Mucosa of rectum (tissue), 2 donors: ENCODE data around the gene ANKRD23.

Source experiments
- H3K27ac ChIP-seq, 2 donors: one replicate each; pipeline ENCODE4 v1.7.0; 2013; ENCODE audit warnings: inconsistent platforms in 2 of 2, low read depth in 2 of 2, low read length in 2 of 2
- H3K27me3 ChIP-seq, 2 donors: one replicate each; pipeline ENCODE4 v1.7.0; 2013; ENCODE audit warnings: low read length in 2 of 2; ENCODE audit not compliant: control insufficient read depth in 2 of 2, insufficient read depth in 2 of 2
- H3K36me3 ChIP-seq, 2 donors: one replicate each; pipeline ENCODE4 v1.7.0; 2013; ENCODE audit warnings: low read length in 2 of 2; ENCODE audit not compliant: control insufficient read depth in 2 of 2, insufficient read depth in 2 of 2
- H3K4me1 ChIP-seq, 2 donors: one replicate each; pipeline ENCODE4 v1.7.0; 2013; ENCODE audit warnings: low read length in 2 of 2, mild to moderate bottlenecking in 1 of 2; ENCODE audit not compliant: control insufficient read depth in 2 of 2, insufficient read depth in 2 of 2
- H3K4me3 ChIP-seq, 2 donors: one replicate each; pipeline ENCODE4 v1.7.0; 2013; ENCODE audit warnings: low read length in 2 of 2
- H3K9ac ChIP-seq, 2 donors: one replicate each; pipeline ENCODE4 v1.7.0; 2013; ENCODE audit warnings: low read length in 2 of 2, low read depth in 1 of 2, mild to moderate bottlenecking in 1 of 2
- H3K9me3 ChIP-seq, 2 donors: one replicate each; pipeline ENCODE4 v1.7.0; 2013; ENCODE audit warnings: low read length in 2 of 2; ENCODE audit not compliant: control insufficient read depth in 2 of 2
- donor health status: healthy.
- donor health status: Normal muscosa, but diverticular disease.

ANKRD23 gene

GRCh38 chr2:96838345-96839292 lies 5.2 kb downstream of the ANKRD23 start:
- H3K4me3 ChIP-seq = no peak overlapping the region
- no peaks in the 10 kb centered on the region for H3K9me3 ChIP-seq
- no peak overlapping the region for H3K27ac ChIP-seq
- peaks cover 6 to 8% of the 10 kb centered on the region in 2 donors for H3K4me1 ChIP-seq
- no peaks in the 10 kb centered on the region for H3K27me3 ChIP-seq
- peaks cover 12 to 15% of the 10 kb centered on the region in 2 donors for H3K36me3 ChIP-seq
- no peak overlapping the region for H3K9ac ChIP-seq

DNA sequence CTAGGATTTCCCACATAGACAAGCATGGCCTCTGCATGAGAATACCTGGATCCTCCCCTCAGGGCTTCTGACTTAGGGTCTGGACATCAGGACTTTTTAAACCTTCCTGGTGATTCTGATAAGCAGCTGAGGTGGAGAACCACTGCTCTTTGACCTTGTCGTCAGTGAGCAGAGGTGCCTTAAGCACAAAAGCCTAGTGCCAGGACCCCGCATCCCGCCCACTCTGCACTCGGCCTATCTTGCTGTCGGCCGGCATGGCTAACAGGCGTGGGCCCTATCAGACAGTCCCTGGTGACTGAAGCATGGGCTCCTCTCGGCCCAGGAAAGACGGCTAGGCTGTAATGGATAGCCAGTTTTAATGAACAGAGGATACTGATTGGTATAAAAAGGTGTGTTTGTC lies 6.2 kb downstream of the ANKRD23 start:
- Histone ChIP-seq H3K9me3 (no peaks in the 10 kb centered on the region), H3K9ac (no peak overlapping the region), H3K4me1 (peaks cover 6 to 8% of the 10 kb centered on the region in 2 donors), H3K27me3 (no peaks in the 10 kb centered on the region), H3K27ac (no peak overlapping the region), H3K36me3 (peaks cover 20 to 22% of the 10 kb centered on the region in 2 donors), H3K4me3 (no peak overlapping the region)

DNA sequence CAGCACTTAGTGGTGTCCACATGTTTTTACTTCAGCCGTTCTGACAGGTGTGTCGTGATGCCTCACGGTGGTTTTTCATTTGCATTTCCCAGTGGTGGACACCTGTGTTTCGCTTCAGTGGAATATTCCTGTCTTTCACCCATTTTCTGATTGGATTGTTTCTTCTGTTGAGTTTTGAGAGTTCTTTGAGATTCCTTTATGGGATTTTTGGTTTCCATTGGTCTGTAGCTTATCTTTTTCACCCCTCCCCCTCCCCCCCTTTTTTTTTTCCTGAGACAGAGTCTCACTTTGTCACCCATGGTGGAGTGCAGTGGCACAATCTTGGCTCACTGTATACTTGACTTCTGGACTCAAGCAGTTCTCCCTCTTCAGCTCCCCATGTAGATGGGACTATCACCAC lies 8.0 kb downstream of the ANKRD23 start:
- Histone ChIP-seq H3K27me3 (no peaks in the 10 kb centered on the region), H3K4me3 (no peak overlapping the region), H3K36me3 (peaks cover 36% of the 10 kb centered on the region in 2 donors), H3K9ac (no peak overlapping the region), H3K4me1 (peaks cover 6 to 8% of the 10 kb centered on the region in 2 donors), H3K9me3 (no peaks in the 10 kb centered on the region), H3K27ac (no peak overlapping the region)

- Histone ChIP-seq H3K27me3 (no peaks in the 10 kb centered on the region), H3K27ac (no peak overlapping the region), H3K36me3 (peaks cover 58 to 60% of the 10 kb centered on the region in 2 donors), H3K4me1 (no peaks in the 10 kb centered on the region), H3K9ac (no peak overlapping the region), H3K9me3 (no peaks in the 10 kb centered on the region), H3K4me3 (no peak overlapping the region)
Observed at GRCh38 chr2:96832754-96833507, 10.9 kb downstream of the ANKRD23 start.

DNA sequence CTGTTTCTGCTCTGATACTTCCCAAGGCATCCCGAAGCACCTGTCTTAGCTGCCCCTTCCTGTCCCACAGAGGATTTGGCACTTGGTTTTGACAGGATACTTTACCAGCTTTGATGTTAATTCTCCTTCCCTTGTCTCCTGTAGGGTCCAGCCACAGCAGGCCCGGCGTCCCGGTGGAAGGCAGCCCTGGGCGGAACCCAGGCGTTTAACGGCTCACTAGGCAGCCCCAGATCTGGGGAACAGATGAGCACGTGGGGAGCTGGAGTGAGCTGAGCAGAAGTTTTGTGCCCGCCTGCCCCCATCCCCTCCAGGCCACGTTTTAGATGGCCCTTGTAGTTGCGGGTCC lies 11.4 kb downstream of the ANKRD23 start:
- no peaks in the 10 kb centered on the region for H3K9me3 ChIP-seq
- no peak overlapping the region for H3K4me3 ChIP-seq
- H3K36me3 ChIP-seq = peaks cover 62% of the 10 kb centered on the region in 2 donors
- H3K9ac ChIP-seq = no peak overlapping the region
- no peaks in the 10 kb centered on the region for H3K4me1 ChIP-seq
- H3K27ac ChIP-seq = no peak overlapping the region
- H3K27me3 ChIP-seq = no peaks in the 10 kb centered on the region

GRCh38 chr2:96831679-96832078 lies 12.1 kb downstream of the ANKRD23 start:
- H3K36me3 ChIP-seq = peaks cover 63% of the 10 kb centered on the region in 2 donors
- H3K9ac ChIP-seq = no peak overlapping the region
- no peaks in the 10 kb centered on the region for H3K9me3 ChIP-seq
- H3K4me1 ChIP-seq = no peaks in the 10 kb centered on the region
- H3K27me3 ChIP-seq = no peaks in the 10 kb centered on the region
- no peak overlapping the region for H3K27ac ChIP-seq
- no peak overlapping the region for H3K4me3 ChIP-seq

DNA sequence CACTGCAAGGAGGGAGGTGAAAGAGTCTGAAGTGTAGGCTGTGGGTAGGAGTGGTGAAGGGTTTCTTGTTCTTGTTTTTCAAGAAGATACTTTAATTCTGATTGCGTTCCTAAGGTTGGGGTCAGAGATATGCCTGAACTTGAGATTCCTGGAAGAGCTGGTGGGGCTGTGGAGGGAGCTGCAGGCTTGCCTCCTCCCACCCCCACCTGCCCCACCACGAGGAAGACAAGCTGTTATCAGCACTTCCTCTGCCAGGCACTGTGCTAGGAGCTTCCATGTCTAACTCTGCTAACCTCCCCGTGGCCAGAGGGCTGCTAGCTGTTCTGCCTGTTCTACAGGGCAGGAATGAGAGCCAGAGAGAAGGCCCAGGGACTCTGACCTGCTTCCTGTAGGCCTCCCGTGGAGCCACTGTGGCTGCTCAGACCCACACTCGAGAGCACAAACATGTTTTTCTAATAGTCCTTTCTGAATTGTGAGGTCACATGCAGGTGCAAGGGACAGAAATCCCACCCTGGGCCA lies 13.7 kb downstream of the ANKRD23 start:
- H3K27ac ChIP-seq = no peak overlapping the region
- no peak overlapping the region for H3K9ac ChIP-seq
- H3K27me3 ChIP-seq = no peaks in the 10 kb centered on the region
- H3K9me3 ChIP-seq = no peaks in the 10 kb centered on the region
- no peak overlapping the region for H3K4me3 ChIP-seq
- peaks cover 69 to 78% of the 10 kb centered on the region in 2 donors for H3K36me3 ChIP-seq
- no peaks in the 10 kb centered on the region for H3K4me1 ChIP-seq

GRCh38 chr2:96828874-96829273 lies 14.9 kb downstream of the ANKRD23 start:
- H3K27ac ChIP-seq = no peak overlapping the region
- H3K4me1 ChIP-seq = peaks cover 0 to 4% of the 10 kb centered on the region in 2 donors
- H3K4me3 ChIP-seq = no peak overlapping the region
- no peaks in the 10 kb centered on the region for H3K9me3 ChIP-seq
- peaks cover 73 to 83% of the 10 kb centered on the region in 2 donors for H3K36me3 ChIP-seq
- H3K27me3 ChIP-seq = no peaks in the 10 kb centered on the region
- no peak overlapping the region for H3K9ac ChIP-seq

GRCh38 chr2:96828436-96828835 lies 15.4 kb downstream of the ANKRD23 start:
- Histone ChIP-seq H3K4me3 (no peak overlapping the region), H3K9me3 (no peaks in the 10 kb centered on the region), H3K9ac (no peak overlapping the region), H3K27ac (no peak overlapping the region), H3K27me3 (no peaks in the 10 kb centered on the region), H3K4me1 (peaks cover 0 to 4% of the 10 kb centered on the region in 2 donors), H3K36me3 (peaks cover 73 to 84% of the 10 kb centered on the region in 2 donors)
